IPS-NIHi7 (cell line): ENCODE data around the gene MRM2.
A peak's percentile ranks its signal among the peaks of the same experiment; 100 is the strongest.

Source experiments
- DNase-seq: peaks from one replicate; pipeline ENCODE4 v3.0.0; 2012; ENCODE audit warnings: mixed read lengths; ENCODE audit errors: extremely low spot score

MRM2 gene

GRCh38 chr7:2247141-2247995 lies 5.4 kb upstream of the MRM2 start:
- DNase-seq = peak; percentile 91

- DNase-seq = no peak
Measured at GRCh38 chr7:2245883-2246675, 4.1 kb upstream of the MRM2 start.

- DNase-seq = no peak
Measured at GRCh38 chr7:2244404-2244995, 2.5 kb upstream of the MRM2 start.

- DNase-seq = no peak
Measured at GRCh38 chr7:2243458-2243857, 1.5 kb upstream of the MRM2 start.

- DNase-seq = no peak
Measured at GRCh38 chr7:2242541-2243429, 780 bp upstream of the MRM2 start.

- no peak for DNase-seq
Measured at GRCh38 chr7:2239242-2239641, 2.8 kb downstream of the MRM2 start.

- no peak for DNase-seq
Measured at GRCh38 chr7:2237109-2237602, 4.8 kb downstream of the MRM2 start.

- DNase-seq = no peak
Measured at GRCh38 chr7:2233926-2234325, 8.1 kb downstream of the MRM2 start.

- DNase-seq = peak; percentile 95
Measured at GRCh38 chr7:2232766-2233520, 9.1 kb downstream of the MRM2 start, which contains the start of gene MAD1L1. Gene MAD1L1 (minus strand): TSS chr7:2232945. CDS start chr7:2230133, 2,812 bp downstream.

- peak; percentile 58 for DNase-seq
Measured at GRCh38 chr7:2231992-2232765, 9.8 kb downstream of the MRM2 start.

- no peak for DNase-seq
Measured at GRCh38 chr7:2230882-2231281, 11.1 kb downstream of the MRM2 start.

- no peak for DNase-seq
Measured at GRCh38 chr7:2230226-2230625, 11.8 kb downstream of the MRM2 start.

GRCh38 chr7:2229467-2229866 lies 12.5 kb downstream of the MRM2 start:
- no peak for DNase-seq

- no peak for DNase-seq
Measured at GRCh38 chr7:2228921-2229320, 13.1 kb downstream of the MRM2 start.

GRCh38 chr7:2227699-2228098 lies 14.3 kb downstream of the MRM2 start:
- DNase-seq = no peak

GRCh38 chr7:2225830-2226229 lies 16.2 kb downstream of the MRM2 start:
- DNase-seq = no peak

- no peak for DNase-seq
Measured at GRCh38 chr7:2225336-2225735, 16.7 kb downstream of the MRM2 start.

- DNase-seq = no peak
Measured at GRCh38 chr7:2224934-2225333, 17.1 kb downstream of the MRM2 start.

GRCh38 chr7:2224491-2224928 lies 17.5 kb downstream of the MRM2 start:
- no peak for DNase-seq

- no peak for DNase-seq
Measured at GRCh38 chr7:2223321-2223720, 18.7 kb downstream of the MRM2 start.
